ENCODE results near the gene BPIFB2. TPM values are rescaled to one million over a fixed set of nuclear protein-coding genes. Genes with fewer than 3 reads are reported as not detected.
"Not testable (repeated sequence)": the region's sequence is repeated elsewhere in the genome, so short reads cannot be mapped to it uniquely, and the experiment has no call there.

BPIFB2 gene
- total RNA-seq, 1 donor from 2014 or later: not detected

GRCh38 chr20:32962053-32962452, 45.5 kb upstream of the BPIFB2 start:
- Histone ChIP-seq H3K36me3 (ENCODE audit: control insufficient read depth, insufficient read depth, low read length) (no peaks in the 10 kb centered on the region), H3K4me3 (ENCODE audit: low read depth, low read length) (no peak overlapping the region), H3K27me3 (ENCODE audit: control insufficient read depth, insufficient read depth, low read length) (no peaks in the 10 kb centered on the region)
- DNase-seq (ENCODE audit: low read depth) (no peak), FAIRE-seq (no peak)
- TF ChIP-seq CTCF (IDR thresholded peaks at IDR 0.05; ENCODE audit: insufficient read depth, low read length, severe bottlenecking): no peak

- not testable (repeated sequence) for DNase-seq (ENCODE audit: low read depth); H3K36me3 ChIP-seq (ENCODE audit: control insufficient read depth, insufficient read depth, low read length); H3K27me3 ChIP-seq (ENCODE audit: control insufficient read depth, insufficient read depth, low read length); FAIRE-seq; H3K4me3 ChIP-seq (ENCODE audit: low read depth, low read length)
Observed at GRCh38 chr20:32962646-32963045, 44.9 kb upstream of the BPIFB2 start.

DNA sequence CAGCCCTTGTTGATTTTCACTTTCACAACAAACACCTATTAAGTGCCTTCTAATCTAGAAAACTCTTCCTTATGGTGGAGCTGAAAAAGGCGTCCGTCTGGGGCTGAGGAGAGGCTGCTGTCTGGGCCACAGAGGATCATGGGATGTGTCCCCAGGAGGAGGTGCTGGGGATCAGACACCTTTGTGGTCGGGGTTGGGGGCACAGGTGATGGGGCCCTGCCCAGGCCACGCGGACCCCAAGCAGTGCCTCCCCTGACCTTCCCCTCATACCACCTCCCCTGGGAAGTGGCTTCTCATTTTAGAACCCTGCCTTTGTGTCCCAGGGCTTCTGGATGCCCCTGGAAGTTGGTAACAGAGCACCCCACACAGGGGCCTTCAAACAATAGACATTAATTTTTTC, 44.3 kb upstream of the BPIFB2 start:
- DNase-seq (ENCODE audit: low read depth) (no peak), FAIRE-seq (no peak)
- no peak for TF ChIP-seq CTCF (IDR thresholded peaks at IDR 0.05; ENCODE audit: insufficient read depth, low read length, severe bottlenecking)
- Histone ChIP-seq H3K36me3 (ENCODE audit: control insufficient read depth, insufficient read depth, low read length) (no peaks in the 10 kb centered on the region), H3K4me3 (ENCODE audit: low read depth, low read length) (no peak overlapping the region), H3K27me3 (ENCODE audit: control insufficient read depth, insufficient read depth, low read length) (no peaks in the 10 kb centered on the region)

GRCh38 chr20:32964575-32964974, 42.9 kb upstream of the BPIFB2 start:
- no peak for DNase-seq (ENCODE audit: low read depth)
- no peak for FAIRE-seq
- Histone ChIP-seq H3K4me3 (ENCODE audit: low read depth, low read length) (no peak overlapping the region), H3K36me3 (ENCODE audit: control insufficient read depth, insufficient read depth, low read length) (no peaks in the 10 kb centered on the region), H3K27me3 (ENCODE audit: control insufficient read depth, insufficient read depth, low read length) (no peaks in the 10 kb centered on the region)
- TF ChIP-seq CTCF (IDR thresholded peaks at IDR 0.05; ENCODE audit: insufficient read depth, low read length, severe bottlenecking): no peak

GRCh38 chr20:32965115-32965514, 42.4 kb upstream of the BPIFB2 start:
- Histone ChIP-seq H3K27me3 (ENCODE audit: control insufficient read depth, insufficient read depth, low read length) (no peaks in the 10 kb centered on the region), H3K36me3 (ENCODE audit: control insufficient read depth, insufficient read depth, low read length) (no peaks in the 10 kb centered on the region), H3K4me3 (ENCODE audit: low read depth, low read length) (no peak overlapping the region)
- TF ChIP-seq CTCF (IDR thresholded peaks at IDR 0.05; ENCODE audit: insufficient read depth, low read length, severe bottlenecking): no peak
- DNase-seq (ENCODE audit: low read depth) (no peak), FAIRE-seq (no peak)

DNA sequence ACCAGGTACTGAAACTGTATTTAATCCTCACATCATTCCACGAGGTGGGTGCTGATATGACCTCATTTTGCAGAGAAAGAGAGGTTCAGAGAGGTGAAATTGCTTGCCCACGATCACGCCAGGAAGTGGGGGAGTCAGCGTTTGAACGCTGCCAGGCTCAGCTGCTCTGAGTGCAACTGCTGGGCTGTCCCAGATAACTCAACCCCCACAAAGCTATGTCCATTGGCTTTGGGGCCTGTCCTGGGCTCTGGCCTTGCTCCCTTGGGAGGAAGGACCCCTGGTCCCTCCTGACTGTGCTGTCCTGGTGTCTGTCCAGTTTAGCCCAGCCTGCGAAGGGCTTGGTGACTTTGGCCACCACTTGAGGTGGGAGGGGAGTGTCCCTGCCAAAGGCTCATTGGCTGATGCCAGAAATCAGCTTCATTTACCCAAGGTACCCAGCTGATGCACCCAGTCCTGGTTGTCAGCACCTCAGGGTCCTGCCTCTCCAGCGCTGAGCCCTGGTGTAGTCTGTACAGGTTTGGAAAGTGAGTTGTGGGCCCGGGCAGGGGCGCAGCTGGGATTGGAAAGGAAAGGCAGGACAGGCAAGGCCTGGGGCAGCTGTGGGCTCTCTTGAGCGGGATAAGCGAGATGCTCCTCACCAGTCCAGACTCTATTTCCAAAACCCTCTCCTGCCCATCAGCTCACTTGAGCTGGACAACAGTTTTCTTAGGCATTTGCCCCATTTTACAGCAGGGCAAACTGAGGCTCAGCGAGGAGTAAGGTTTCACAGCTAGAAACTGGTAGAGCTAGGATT, 41.7 kb upstream of the BPIFB2 start:
- no peak overlapping the region for H3K4me3 ChIP-seq (ENCODE audit: low read depth, low read length)
- FAIRE-seq (no peak), DNase-seq (ENCODE audit: low read depth) (no peak)
- TF ChIP-seq CTCF (IDR thresholded peaks at IDR 0.05; ENCODE audit: insufficient read depth, low read length, severe bottlenecking): no peak
- H3K27me3 ChIP-seq (ENCODE audit: control insufficient read depth, insufficient read depth, low read length): no peaks in the 10 kb centered on the region
- no peaks in the 10 kb centered on the region for H3K36me3 ChIP-seq (ENCODE audit: control insufficient read depth, insufficient read depth, low read length)

Measured in bronchial epithelial cell (primary cell).